Prostate gland (tissue), 2 donors: ENCODE data around the gene PNRC1.

Experiments used
- POLR2AphosphoS5 ChIP-seq: sonication (generic); formaldehyde crosslinking; IDR thresholded peaks from one replicate; pipeline ENCODE4 v1.6.1; 2017; ENCODE audit warnings: antibody characterized with exemption
- TF ChIP-seq, protein P1 (sequence below), 4 experiments: fragments of 200-600 bp in 2 of 4; fragments of 450-650 bp in 2 of 4; sonication (generic) in 2 of 4; IDR thresholded peaks; 1 replicate in 3 of 4; 2 replicates in 1 of 4; pipeline ENCODE4 v1.5.1; 2016 to 2019; ENCODE audit warnings: antibody characterized with exemption in 4 of 4, mild to moderate bottlenecking in 2 of 4, moderate library complexity in 2 of 4

DNA sequence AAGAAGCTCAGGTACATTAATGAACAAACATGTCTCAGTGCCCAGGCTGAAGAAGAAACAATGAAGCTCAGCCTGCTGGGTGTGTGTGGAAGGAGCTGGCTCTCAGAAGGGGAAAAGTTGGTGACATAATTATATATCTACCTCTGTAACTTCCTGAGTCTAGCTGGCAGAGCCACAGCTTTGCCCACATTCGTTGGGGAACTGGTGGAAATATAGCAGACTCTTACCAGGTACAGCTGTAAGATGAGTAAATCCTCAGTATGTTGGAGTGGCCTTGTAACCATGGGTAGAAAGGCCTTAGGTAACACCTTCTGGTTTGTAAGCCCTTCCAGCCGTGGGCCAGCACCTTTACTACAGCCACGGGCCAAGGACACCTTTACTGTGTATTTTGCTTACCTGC, 29.9 kb upstream of the PNRC1 start:
- TF ChIP-seq, protein P1, sequence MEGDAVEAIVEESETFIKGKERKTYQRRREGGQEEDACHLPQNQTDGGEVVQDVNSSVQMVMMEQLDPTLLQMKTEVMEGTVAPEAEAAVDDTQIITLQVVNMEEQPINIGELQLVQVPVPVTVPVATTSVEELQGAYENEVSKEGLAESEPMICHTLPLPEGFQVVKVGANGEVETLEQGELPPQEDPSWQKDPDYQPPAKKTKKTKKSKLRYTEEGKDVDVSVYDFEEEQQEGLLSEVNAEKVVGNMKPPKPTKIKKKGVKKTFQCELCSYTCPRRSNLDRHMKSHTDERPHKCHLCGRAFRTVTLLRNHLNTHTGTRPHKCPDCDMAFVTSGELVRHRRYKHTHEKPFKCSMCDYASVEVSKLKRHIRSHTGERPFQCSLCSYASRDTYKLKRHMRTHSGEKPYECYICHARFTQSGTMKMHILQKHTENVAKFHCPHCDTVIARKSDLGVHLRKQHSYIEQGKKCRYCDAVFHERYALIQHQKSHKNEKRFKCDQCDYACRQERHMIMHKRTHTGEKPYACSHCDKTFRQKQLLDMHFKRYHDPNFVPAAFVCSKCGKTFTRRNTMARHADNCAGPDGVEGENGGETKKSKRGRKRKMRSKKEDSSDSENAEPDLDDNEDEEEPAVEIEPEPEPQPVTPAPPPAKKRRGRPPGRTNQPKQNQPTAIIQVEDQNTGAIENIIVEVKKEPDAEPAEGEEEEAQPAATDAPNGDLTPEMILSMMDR (IDR thresholded peaks at IDR 0.05), result no peak
- TF ChIP-seq POLR2AphosphoS5, result no peak
